Pulmonary artery endothelial cell (primary cell): ENCODE data around the gene FKBP6. TPM values are rescaled to one million over a fixed set of nuclear protein-coding genes. Genes with fewer than 3 reads are reported as not detected.
"Not testable (repeated sequence)": the region's sequence is repeated elsewhere in the genome, so short reads cannot be mapped to it uniquely, and the experiment has no call there.

Experiments used
- DNase-seq: peaks from one replicate; pipeline ENCODE4 v3.0.0-alpha.2; 2011; ENCODE audit warnings: low read depth, low spot score
- total RNA-seq: library from RNA; depleted of rRNA; stranded (reverse); fragments of >200 nt; gene quantifications from 2 replicates; pipeline ENCODE4 v1.2.3, GENCODE V29; 2014

The FKBP6 gene
- not detected in 2 replicates for total RNA-seq

GRCh38 chr7:73327922-73328321 lies at the start of gene FKBP6, which contains the start of gene TRIM50:
Gene FKBP6, plus strand, starts transcription at chr7:73328161. Its CDS starts 268 bp downstream, at chr7:73328429.
Gene TRIM50, minus strand, starts transcription at chr7:73328082. Its CDS starts 3,295 bp downstream, at chr7:73324787.
- DNase-seq = not testable (repeated sequence)

GRCh38 chr7:73297235-73297634 lies 30.7 kb upstream of the FKBP6 start:
- not testable (repeated sequence) for DNase-seq

GRCh38 chr7:73297706-73298105 lies 30.3 kb upstream of the FKBP6 start:
- not testable (repeated sequence) for DNase-seq

- not testable (repeated sequence) for DNase-seq
Measured at GRCh38 chr7:73299812-73300211, 28.1 kb upstream of the FKBP6 start.

- not testable (repeated sequence) for DNase-seq
Measured at GRCh38 chr7:73301108-73301507, 26.9 kb upstream of the FKBP6 start.

- DNase-seq = not testable (repeated sequence)
Measured at GRCh38 chr7:73302846-73303245, 25.1 kb upstream of the FKBP6 start.

GRCh38 chr7:73303546-73303945 lies 24.4 kb upstream of the FKBP6 start:
- no peak for DNase-seq

GRCh38 chr7:73304071-73304470 lies 23.9 kb upstream of the FKBP6 start:
- DNase-seq = no peak

GRCh38 chr7:73304612-73305387 lies 23.2 kb upstream of the FKBP6 start:
- DNase-seq = not testable (repeated sequence)

- DNase-seq = no peak
Measured at GRCh38 chr7:73307436-73307835, 20.5 kb upstream of the FKBP6 start.

GRCh38 chr7:73308074-73308664 lies 19.8 kb upstream of the FKBP6 start:
- DNase-seq = no peak

GRCh38 chr7:73308665-73309214 lies 19.2 kb upstream of the FKBP6 start, which contains the start of gene NSUN5:
Gene NSUN5, minus strand, starts transcription at chr7:73308826. Its CDS starts 36 bp downstream, at chr7:73308790.
- no peak for DNase-seq

GRCh38 chr7:73311421-73311820 lies 16.5 kb upstream of the FKBP6 start:
- not testable (repeated sequence) for DNase-seq

- no peak for DNase-seq
Measured at GRCh38 chr7:73312831-73313520, 15.0 kb upstream of the FKBP6 start.

- DNase-seq = no peak
Measured at GRCh38 chr7:73313521-73313906, 14.4 kb upstream of the FKBP6 start.

- DNase-seq = no peak
Measured at GRCh38 chr7:73314271-73314670, 13.7 kb upstream of the FKBP6 start.

- DNase-seq = no peak
Measured at GRCh38 chr7:73316521-73316920, 11.4 kb upstream of the FKBP6 start.

- not testable (repeated sequence) for DNase-seq
Measured at GRCh38 chr7:73318656-73319204, 9.2 kb upstream of the FKBP6 start.

- not testable (repeated sequence) for DNase-seq
Measured at GRCh38 chr7:73319541-73319940, 8.4 kb upstream of the FKBP6 start.

- DNase-seq = not testable (repeated sequence)
Measured at GRCh38 chr7:73320009-73320408, 8.0 kb upstream of the FKBP6 start.

GRCh38 chr7:73323434-73324080 lies 4.4 kb upstream of the FKBP6 start:
- not testable (repeated sequence) for DNase-seq
